ENCODE measurements around the gene BORCS5. TPM values are rescaled to one million over a fixed set of nuclear protein-coding genes. Genes with fewer than 3 reads are reported as not detected.

The BORCS5 gene
- total RNA-seq, 1 donor from 2014 or later, result 12.7 TPM

DNA sequence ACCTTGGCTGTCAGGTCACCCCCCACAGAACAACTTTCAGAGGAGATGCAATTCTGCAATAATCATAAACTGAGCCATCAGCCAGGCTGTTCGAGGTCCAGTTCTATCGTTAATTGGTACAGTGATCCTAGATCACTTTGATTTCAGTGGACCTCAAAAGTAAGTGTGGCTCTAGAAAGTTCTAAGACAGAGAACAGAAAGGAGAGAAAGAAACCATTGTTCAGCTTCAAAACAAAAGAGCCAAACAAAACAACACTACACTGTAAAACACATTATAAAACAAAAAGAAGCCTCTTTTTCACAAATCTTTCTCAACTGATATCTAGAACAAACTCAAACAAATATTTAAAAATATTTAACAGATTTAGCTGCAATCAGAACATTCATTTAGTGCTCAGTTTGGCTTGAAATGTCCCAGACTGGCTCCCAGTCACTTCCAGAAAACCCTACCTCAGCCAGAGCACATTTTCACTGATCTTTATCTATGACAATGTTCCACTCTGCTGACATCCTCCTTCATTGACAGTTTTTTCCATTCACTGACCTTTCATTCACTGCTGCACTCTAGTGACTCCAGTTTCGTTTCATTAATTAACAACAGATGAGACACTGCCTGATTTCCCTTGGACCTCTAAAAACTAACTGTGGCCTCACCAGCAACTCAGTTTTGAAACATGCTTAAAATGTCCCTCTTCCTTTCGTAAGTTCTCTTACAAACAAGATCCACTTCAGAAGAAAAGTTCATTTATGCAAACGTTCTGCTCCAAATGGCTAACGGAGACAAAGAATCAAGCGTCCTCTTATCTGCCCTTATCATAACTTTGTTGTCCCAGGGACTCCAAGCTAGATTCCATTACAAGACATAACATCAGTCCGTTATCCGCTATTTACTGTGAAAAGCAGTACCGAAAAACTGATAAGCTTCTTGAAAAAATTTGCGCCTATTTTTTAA, 148.9 kb downstream of the BORCS5 start:
- Histone ChIP-seq H3K4me3 (ENCODE audit: low read depth, low read length) (no peak overlapping the region), H3K36me3 (ENCODE audit: control insufficient read depth, insufficient read depth, low read length) (no peaks in the 10 kb centered on the region), H3K27me3 (ENCODE audit: control insufficient read depth, insufficient read depth, low read length) (no peaks in the 10 kb centered on the region)
- TF ChIP-seq, protein P1, sequence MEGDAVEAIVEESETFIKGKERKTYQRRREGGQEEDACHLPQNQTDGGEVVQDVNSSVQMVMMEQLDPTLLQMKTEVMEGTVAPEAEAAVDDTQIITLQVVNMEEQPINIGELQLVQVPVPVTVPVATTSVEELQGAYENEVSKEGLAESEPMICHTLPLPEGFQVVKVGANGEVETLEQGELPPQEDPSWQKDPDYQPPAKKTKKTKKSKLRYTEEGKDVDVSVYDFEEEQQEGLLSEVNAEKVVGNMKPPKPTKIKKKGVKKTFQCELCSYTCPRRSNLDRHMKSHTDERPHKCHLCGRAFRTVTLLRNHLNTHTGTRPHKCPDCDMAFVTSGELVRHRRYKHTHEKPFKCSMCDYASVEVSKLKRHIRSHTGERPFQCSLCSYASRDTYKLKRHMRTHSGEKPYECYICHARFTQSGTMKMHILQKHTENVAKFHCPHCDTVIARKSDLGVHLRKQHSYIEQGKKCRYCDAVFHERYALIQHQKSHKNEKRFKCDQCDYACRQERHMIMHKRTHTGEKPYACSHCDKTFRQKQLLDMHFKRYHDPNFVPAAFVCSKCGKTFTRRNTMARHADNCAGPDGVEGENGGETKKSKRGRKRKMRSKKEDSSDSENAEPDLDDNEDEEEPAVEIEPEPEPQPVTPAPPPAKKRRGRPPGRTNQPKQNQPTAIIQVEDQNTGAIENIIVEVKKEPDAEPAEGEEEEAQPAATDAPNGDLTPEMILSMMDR (IDR thresholded peaks at IDR 0.05; ENCODE audit: insufficient read depth, low read length, poor library complexity, severe bottlenecking), result no peak
- DNase-seq (ENCODE audit: low read depth), result peak; percentile 2

DNA sequence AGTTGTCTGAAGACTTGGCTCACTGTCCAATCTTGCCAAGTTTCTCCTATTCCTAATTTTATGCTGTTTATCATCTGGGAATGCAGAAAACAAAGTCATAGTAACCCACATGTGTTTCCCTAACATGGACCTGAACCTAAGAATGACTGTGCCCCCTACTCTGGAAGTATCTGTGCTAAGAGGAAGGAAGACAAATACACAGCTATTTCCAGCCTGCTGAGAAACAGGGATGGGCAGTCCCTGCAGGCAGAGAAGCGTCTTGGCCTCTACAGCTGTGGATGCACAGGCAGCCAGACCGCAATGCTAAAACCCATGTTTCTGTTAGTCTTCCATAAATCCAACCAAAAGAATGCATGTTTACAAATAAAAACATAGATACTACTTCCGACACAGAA, 149.6 kb downstream of the BORCS5 start:
- no peak for DNase-seq (ENCODE audit: low read depth)
- H3K36me3 ChIP-seq (ENCODE audit: control insufficient read depth, insufficient read depth, low read length), result no peaks in the 10 kb centered on the region
- TF ChIP-seq, protein P1 (IDR thresholded peaks at IDR 0.05; ENCODE audit: insufficient read depth, low read length, poor library complexity, severe bottlenecking), result no peak
- H3K4me3 ChIP-seq (ENCODE audit: low read depth, low read length), result no peak overlapping the region
- H3K27me3 ChIP-seq (ENCODE audit: control insufficient read depth, insufficient read depth, low read length), result no peaks in the 10 kb centered on the region

DNA sequence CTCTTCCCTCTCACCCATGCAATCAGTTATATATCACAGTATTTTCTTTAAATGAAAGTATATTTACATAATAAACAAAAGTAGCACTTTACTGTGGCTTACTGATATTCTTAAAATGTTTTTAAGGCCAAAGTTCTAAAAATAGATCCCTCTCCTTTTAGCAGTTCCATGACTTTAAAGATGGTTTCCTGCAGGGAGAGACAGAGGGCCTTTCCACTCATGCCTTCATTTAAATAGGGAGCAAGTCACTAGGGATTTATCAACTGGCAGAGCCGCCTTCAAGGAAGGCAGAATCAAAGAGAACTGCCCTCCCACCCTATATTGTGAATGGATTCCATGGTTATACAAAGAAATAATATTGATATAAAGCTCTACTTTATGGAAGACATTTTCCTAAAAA, 150.2 kb downstream of the BORCS5 start:
- no peak for DNase-seq (ENCODE audit: low read depth)
- Histone ChIP-seq H3K36me3 (ENCODE audit: control insufficient read depth, insufficient read depth, low read length) (no peaks in the 10 kb centered on the region), H3K27me3 (ENCODE audit: control insufficient read depth, insufficient read depth, low read length) (no peaks in the 10 kb centered on the region), H3K4me3 (ENCODE audit: low read depth, low read length) (no peak overlapping the region)
- TF ChIP-seq, protein P1 (IDR thresholded peaks at IDR 0.05; ENCODE audit: insufficient read depth, low read length, poor library complexity, severe bottlenecking), result no peak

DNA sequence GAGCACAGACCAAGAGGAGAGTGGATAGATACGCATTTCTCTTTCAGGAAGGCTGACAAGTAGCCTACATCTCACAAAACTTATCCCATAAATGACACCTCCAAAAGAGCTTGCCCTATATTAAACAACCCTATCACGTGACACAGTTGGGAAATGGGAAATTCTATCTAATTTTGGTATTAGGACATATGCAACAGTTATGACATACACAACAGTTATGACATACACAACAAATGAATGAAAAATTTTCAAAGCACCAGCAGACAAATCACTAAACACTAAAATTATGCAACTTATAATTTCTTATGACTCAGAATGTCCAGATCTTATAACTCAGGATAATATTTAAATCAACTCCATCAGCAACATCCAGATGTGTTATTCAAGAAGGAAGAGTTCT, 151.7 kb downstream of the BORCS5 start:
- H3K36me3 ChIP-seq (ENCODE audit: control insufficient read depth, insufficient read depth, low read length), result no peaks in the 10 kb centered on the region
- H3K27me3 ChIP-seq (ENCODE audit: control insufficient read depth, insufficient read depth, low read length), result no peaks in the 10 kb centered on the region
- no peak for DNase-seq (ENCODE audit: low read depth)
- H3K4me3 ChIP-seq (ENCODE audit: low read depth, low read length), result no peak overlapping the region
- TF ChIP-seq, protein P1 (IDR thresholded peaks at IDR 0.05; ENCODE audit: insufficient read depth, low read length, poor library complexity, severe bottlenecking), result no peak

DNA sequence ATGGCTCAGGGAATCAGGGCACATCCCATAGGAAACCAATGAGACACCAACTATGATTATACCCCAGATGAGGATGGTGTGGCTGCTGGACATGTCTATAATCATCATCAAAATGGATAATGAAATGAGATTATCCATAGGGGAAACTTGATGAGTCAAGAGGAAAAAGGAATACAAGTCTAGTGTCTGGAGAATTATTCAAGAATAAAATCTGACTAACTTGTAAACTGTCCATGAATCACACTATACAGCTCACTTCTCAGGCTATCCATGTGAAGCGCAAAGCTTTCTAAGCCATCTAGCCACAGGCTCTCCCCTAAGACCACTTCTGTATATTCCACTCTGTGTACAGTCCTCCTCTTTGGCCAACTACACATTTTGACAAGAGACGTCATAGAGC, 153.3 kb downstream of the BORCS5 start:
- Histone ChIP-seq H3K36me3 (ENCODE audit: control insufficient read depth, insufficient read depth, low read length) (no peaks in the 10 kb centered on the region), H3K4me3 (ENCODE audit: low read depth, low read length) (no peak overlapping the region), H3K27me3 (ENCODE audit: control insufficient read depth, insufficient read depth, low read length) (no peaks in the 10 kb centered on the region)
- DNase-seq (ENCODE audit: low read depth), result peak; percentile 38
- TF ChIP-seq, protein P1 (IDR thresholded peaks at IDR 0.05; ENCODE audit: insufficient read depth, low read length, poor library complexity, severe bottlenecking), result no peak
